ENCODE measurements around the gene GNAQ.

The GNAQ gene

DNA sequence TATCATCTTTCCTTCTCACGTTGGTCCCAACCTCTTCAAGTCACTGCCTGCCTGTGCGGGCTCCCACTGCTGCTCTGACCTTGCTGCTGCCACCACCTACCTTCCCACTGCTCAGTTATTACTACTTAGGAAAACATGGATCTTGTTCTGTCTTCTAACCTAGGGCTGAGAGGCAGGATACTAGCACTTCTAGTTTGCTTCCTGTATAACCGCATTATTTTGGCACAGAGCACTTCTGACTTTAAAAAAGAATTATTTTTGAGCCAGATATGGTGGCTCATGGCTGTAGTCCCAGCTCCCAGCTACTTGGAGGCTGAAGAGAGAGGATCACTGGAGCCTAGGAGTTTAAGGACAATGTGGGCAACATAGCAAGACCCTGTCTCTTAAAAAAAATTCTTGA lies 248.1 kb downstream of the GNAQ start:
- TF ChIP-seq ZBTB7A (IDR thresholded peaks at IDR 0.05; ENCODE audit: low read depth) (no peak), TAF1 (IDR thresholded peaks at IDR 0.05; ENCODE audit: low read depth) (no peak), EP300 (IDR thresholded peaks at IDR 0.05; ENCODE audit: borderline replicate concordance) (no peak), TCF12 (IDR thresholded peaks at IDR 0.05; ENCODE audit: low read depth) (no peak), EGR1 (IDR thresholded peaks at IDR 0.05) (no peak), CREB1 (IDR thresholded peaks at IDR 0.05; ENCODE audit: low read depth) (no peak), YY1 (IDR thresholded peaks at IDR 0.05; ENCODE audit: low read depth) (no peak), NFIC (IDR thresholded peaks at IDR 0.05) (no peak), TEAD4 (IDR thresholded peaks at IDR 0.05) (no peak), CEBPB (IDR thresholded peaks at IDR 0.05) (no peak), RAD21 (IDR thresholded peaks at IDR 0.05; ENCODE audit: low read depth) (no peak)
- TF ChIP-seq, protein P1, sequence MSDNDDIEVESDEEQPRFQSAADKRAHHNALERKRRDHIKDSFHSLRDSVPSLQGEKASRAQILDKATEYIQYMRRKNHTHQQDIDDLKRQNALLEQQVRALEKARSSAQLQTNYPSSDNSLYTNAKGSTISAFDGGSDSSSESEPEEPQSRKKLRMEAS (IDR thresholded peaks at IDR 0.05) = no peak
- TF ChIP-seq, protein P2, sequence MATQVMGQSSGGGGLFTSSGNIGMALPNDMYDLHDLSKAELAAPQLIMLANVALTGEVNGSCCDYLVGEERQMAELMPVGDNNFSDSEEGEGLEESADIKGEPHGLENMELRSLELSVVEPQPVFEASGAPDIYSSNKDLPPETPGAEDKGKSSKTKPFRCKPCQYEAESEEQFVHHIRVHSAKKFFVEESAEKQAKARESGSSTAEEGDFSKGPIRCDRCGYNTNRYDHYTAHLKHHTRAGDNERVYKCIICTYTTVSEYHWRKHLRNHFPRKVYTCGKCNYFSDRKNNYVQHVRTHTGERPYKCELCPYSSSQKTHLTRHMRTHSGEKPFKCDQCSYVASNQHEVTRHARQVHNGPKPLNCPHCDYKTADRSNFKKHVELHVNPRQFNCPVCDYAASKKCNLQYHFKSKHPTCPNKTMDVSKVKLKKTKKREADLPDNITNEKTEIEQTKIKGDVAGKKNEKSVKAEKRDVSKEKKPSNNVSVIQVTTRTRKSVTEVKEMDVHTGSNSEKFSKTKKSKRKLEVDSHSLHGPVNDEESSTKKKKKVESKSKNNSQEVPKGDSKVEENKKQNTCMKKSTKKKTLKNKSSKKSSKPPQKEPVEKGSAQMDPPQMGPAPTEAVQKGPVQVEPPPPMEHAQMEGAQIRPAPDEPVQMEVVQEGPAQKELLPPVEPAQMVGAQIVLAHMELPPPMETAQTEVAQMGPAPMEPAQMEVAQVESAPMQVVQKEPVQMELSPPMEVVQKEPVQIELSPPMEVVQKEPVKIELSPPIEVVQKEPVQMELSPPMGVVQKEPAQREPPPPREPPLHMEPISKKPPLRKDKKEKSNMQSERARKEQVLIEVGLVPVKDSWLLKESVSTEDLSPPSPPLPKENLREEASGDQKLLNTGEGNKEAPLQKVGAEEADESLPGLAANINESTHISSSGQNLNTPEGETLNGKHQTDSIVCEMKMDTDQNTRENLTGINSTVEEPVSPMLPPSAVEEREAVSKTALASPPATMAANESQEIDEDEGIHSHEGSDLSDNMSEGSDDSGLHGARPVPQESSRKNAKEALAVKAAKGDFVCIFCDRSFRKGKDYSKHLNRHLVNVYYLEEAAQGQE (IDR thresholded peaks at IDR 0.05; ENCODE audit: low read depth) = no peak
- TF ChIP-seq, protein P3, sequence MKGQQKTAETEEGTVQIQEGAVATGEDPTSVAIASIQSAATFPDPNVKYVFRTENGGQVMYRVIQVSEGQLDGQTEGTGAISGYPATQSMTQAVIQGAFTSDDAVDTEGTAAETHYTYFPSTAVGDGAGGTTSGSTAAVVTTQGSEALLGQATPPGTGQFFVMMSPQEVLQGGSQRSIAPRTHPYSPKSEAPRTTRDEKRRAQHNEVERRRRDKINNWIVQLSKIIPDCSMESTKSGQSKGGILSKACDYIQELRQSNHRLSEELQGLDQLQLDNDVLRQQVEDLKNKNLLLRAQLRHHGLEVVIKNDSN (IDR thresholded peaks at IDR 0.05) = no peak

DNA sequence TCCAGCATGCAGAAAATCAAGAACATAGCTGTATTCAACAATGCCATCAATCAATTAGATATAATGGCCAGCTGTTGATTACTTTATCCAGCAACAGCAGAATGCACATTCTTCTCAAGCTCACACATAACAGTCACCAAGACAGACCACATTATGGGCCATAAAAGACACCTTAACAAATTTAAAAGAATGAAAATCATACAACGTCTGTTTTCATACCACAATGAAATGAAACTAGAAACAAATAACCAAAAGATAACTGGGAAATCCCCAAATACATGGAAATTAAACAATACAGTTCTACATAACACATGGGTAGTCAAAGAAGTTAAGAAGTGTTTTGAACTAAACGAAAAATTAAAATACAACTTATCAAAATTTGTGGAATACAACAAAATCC lies 252.6 kb downstream of the GNAQ start:
- TF ChIP-seq CEBPB (IDR thresholded peaks at IDR 0.05) (no peak), EGR1 (IDR thresholded peaks at IDR 0.05) (no peak), CREB1 (IDR thresholded peaks at IDR 0.05; ENCODE audit: low read depth) (no peak), RAD21 (IDR thresholded peaks at IDR 0.05; ENCODE audit: low read depth) (no peak), ZBTB7A (IDR thresholded peaks at IDR 0.05; ENCODE audit: low read depth) (no peak), TAF1 (IDR thresholded peaks at IDR 0.05; ENCODE audit: low read depth) (no peak), TEAD4 (IDR thresholded peaks at IDR 0.05) (no peak), EP300 (IDR thresholded peaks at IDR 0.05; ENCODE audit: borderline replicate concordance) (no peak), FOXM1 (IDR thresholded peaks at IDR 0.05; ENCODE audit: borderline replicate concordance, low read depth) (no peak)
- TF ChIP-seq, protein P1 (IDR thresholded peaks at IDR 0.05) = no peak
- TF ChIP-seq, protein P2 (IDR thresholded peaks at IDR 0.05; ENCODE audit: low read depth) = no peak
- TF ChIP-seq, protein P3 (IDR thresholded peaks at IDR 0.05) = no peak

DNA sequence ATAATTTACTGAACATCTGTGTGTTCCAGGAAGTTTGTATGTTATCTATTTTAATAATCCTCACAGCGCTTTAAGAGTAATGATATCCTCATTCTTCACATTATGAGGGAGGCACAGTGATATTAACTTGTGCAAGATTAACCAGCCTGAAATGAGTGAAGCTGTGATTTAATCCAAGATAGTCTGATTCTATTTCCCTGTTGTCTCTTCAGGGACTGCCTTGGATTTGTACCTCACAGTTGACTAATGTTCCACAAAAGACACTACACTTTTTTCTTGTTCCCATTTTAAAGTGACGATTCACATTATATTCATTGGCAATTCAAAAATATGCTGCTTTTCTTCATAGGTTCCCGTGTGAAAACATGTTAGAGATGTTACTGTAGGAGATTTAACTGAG lies 258.2 kb downstream of the GNAQ start:
- no peak for TF ChIP-seq NFIC (IDR thresholded peaks at IDR 0.05)
- TF ChIP-seq TCF12 (IDR thresholded peaks at IDR 0.05; ENCODE audit: low read depth) = no peak
- no peak for TF ChIP-seq TAF1 (IDR thresholded peaks at IDR 0.05; ENCODE audit: low read depth)
- no peak for TF ChIP-seq ZBTB7A (IDR thresholded peaks at IDR 0.05; ENCODE audit: low read depth)
- TF ChIP-seq YY1 (IDR thresholded peaks at IDR 0.05; ENCODE audit: low read depth) = no peak
- TF ChIP-seq RAD21 (IDR thresholded peaks at IDR 0.05; ENCODE audit: low read depth) = no peak
- no peak for TF ChIP-seq EGR1 (IDR thresholded peaks at IDR 0.05)
- no peak for TF ChIP-seq CEBPB (IDR thresholded peaks at IDR 0.05)
- TF ChIP-seq, protein P3 (IDR thresholded peaks at IDR 0.05) = no peak
- TF ChIP-seq EP300 (IDR thresholded peaks at IDR 0.05; ENCODE audit: borderline replicate concordance) = no peak
- TF ChIP-seq, protein P2 (IDR thresholded peaks at IDR 0.05; ENCODE audit: low read depth) = no peak

DNA sequence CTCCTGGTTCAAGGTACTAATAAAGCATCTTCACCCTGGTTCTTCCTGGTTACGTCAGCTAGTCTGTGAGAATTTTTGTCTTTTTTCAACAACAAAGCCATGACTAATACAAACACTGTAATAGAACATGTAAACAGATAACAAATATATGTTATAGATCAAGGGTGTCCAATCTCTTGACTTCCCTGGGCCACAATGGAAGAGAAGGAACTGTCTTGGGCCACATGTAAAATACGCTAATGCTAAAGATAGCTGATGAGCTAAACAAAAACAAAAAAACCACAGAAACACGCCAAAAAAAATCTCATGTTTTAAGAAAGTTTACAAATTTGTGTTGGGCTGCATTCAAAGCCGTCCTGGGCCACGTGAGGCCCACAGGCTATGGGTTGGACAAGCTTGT lies 259.0 kb downstream of the GNAQ start:
- TF ChIP-seq ZBTB7A (IDR thresholded peaks at IDR 0.05; ENCODE audit: low read depth) = no peak
- TF ChIP-seq TEAD4 (IDR thresholded peaks at IDR 0.05) = no peak
- no peak for TF ChIP-seq CEBPB (IDR thresholded peaks at IDR 0.05)

Data from Ishikawa (cell line).